NOMO-1 treated with dmso at 0.1 percent for 144 hours (cell line): ENCODE results near the gene ENDOD1.
A peak's percentile ranks its signal among the peaks of the same experiment; 100 is the strongest.

Experiments
- DNase-seq: peaks from one replicate; lab custom pipeline; 2025; ENCODE audit not compliant: unreplicated experiment; lab: John Stamatoyannopoulos, UW

The ENDOD1 gene

GRCh38 chr11:95074792-95075563, 14.7 kb upstream of the ENDOD1 start:
- DNase-seq, result no peak

- peak; percentile 83 for DNase-seq
Measured at GRCh38 chr11:95076416-95076815, 13.2 kb upstream of the ENDOD1 start.

GRCh38 chr11:95076981-95077380, 12.7 kb upstream of the ENDOD1 start:
- DNase-seq, result no peak

- DNase-seq, result no peak
Measured at GRCh38 chr11:95078526-95078925, 11.1 kb upstream of the ENDOD1 start.

- no peak for DNase-seq
Measured at GRCh38 chr11:95081010-95081409, 8.6 kb upstream of the ENDOD1 start.

- DNase-seq, result no peak
Measured at GRCh38 chr11:95081412-95081811, 8.2 kb upstream of the ENDOD1 start.

- no peak for DNase-seq
Measured at GRCh38 chr11:95082576-95083001, 7.1 kb upstream of the ENDOD1 start.

GRCh38 chr11:95084509-95084908, 5.1 kb upstream of the ENDOD1 start:
- no peak for DNase-seq

- no peak for DNase-seq
Measured at GRCh38 chr11:95085117-95085816, 4.4 kb upstream of the ENDOD1 start.

GRCh38 chr11:95086151-95086550, 3.5 kb upstream of the ENDOD1 start:
- no peak for DNase-seq

- DNase-seq, result no peak
Measured at GRCh38 chr11:95086836-95087570, 2.6 kb upstream of the ENDOD1 start.

GRCh38 chr11:95088946-95089619, 563 bp upstream of the ENDOD1 start:
- peak; percentile 68 for DNase-seq

GRCh38 chr11:95091663-95092180, 2.1 kb downstream of the ENDOD1 start:
- DNase-seq, result no peak

- DNase-seq, result peak; percentile 12
Measured at GRCh38 chr11:95092549-95093324, 3.1 kb downstream of the ENDOD1 start.

- DNase-seq, result no peak
Measured at GRCh38 chr11:95093548-95093947, 3.9 kb downstream of the ENDOD1 start.

- DNase-seq, result peak; percentile 8
Measured at GRCh38 chr11:95095858-95096587, 6.4 kb downstream of the ENDOD1 start.

- no peak for DNase-seq
Measured at GRCh38 chr11:95097209-95097608, 7.6 kb downstream of the ENDOD1 start.

GRCh38 chr11:95098826-95099225, 9.2 kb downstream of the ENDOD1 start:
- DNase-seq, result no peak

- no peak for DNase-seq
Measured at GRCh38 chr11:95100191-95100648, 10.6 kb downstream of the ENDOD1 start.
